ENCODE results near the gene NINL. TPM values are rescaled to one million over a fixed set of nuclear protein-coding genes. Genes with fewer than 3 reads are reported as not detected.

Gene NINL
- total RNA-seq, 1 donor from 2014 or later: 95.5 TPM

- Mint-ChIP-seq H3K9me3 (ENCODE audit: unreplicated experiment) (no peaks in the 10 kb centered on the region), H3K27me3 (ENCODE audit: unreplicated experiment) (peaks cover 3% of the 10 kb centered on the region), H3K4me3 (ENCODE audit: unreplicated experiment) (peak overlapping the region; percentile 93), H3K27ac (ENCODE audit: unreplicated experiment) (peak overlapping the region; percentile 91), H3K4me1 (ENCODE audit: unreplicated experiment) (peaks cover 32% of the 10 kb centered on the region), H3K36me3 (ENCODE audit: low read depth, unreplicated experiment) (peaks cover 8% of the 10 kb centered on the region)
- TF ChIP-seq, protein P1, sequence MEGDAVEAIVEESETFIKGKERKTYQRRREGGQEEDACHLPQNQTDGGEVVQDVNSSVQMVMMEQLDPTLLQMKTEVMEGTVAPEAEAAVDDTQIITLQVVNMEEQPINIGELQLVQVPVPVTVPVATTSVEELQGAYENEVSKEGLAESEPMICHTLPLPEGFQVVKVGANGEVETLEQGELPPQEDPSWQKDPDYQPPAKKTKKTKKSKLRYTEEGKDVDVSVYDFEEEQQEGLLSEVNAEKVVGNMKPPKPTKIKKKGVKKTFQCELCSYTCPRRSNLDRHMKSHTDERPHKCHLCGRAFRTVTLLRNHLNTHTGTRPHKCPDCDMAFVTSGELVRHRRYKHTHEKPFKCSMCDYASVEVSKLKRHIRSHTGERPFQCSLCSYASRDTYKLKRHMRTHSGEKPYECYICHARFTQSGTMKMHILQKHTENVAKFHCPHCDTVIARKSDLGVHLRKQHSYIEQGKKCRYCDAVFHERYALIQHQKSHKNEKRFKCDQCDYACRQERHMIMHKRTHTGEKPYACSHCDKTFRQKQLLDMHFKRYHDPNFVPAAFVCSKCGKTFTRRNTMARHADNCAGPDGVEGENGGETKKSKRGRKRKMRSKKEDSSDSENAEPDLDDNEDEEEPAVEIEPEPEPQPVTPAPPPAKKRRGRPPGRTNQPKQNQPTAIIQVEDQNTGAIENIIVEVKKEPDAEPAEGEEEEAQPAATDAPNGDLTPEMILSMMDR (IDR thresholded peaks at IDR 0.05; ENCODE audit: unreplicated experiment): no peak
- DNase-seq (ENCODE audit: low spot score): no peak
Measured at GRCh38 chr20:25624500-25624939, 39.2 kb upstream of the NINL start.

DNA sequence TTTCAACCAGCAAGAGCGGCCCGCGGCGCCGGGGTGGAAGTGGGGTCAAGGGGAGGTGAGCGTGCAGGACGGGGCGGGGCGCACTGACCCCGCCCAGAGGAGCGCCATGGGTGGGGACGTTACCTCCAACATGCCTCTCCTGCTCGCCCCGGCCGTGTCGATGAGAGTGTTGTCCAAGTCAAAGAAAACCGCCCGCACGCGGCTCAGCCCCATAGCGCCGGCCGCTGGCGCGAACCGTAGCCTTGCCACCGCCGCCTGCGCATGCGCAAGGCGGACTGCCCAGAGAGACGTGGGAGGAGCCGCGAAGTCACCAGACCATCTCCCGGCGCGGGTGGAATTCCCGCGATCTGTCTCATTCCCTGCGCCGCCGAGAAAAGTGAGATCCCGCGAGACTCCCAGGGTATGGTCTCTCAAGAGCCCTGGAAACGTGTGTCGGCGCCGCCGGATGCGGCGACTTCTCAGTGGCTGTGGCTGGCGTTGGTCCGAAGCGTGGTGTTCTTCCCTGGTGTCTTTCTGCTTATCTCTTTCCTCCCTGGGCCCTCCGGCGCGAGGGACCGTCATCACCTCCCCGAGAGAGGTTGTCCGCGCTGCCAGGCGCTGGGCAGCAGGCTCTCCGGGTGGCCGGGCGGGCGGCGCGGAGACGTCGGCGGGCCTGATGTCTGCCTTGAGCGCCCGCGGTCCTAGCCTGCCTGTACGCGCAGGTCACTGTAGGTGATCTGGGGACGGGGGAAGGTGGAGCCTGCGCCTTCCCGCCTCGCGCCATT is 38.6 kb upstream of the NINL start, which contains the start of gene NANP:
Gene NANP (minus strand): TSS at position 279 of the 764 bp plus-strand sequence. CDS start 66 bp downstream, at position 213.
- H3K27me3 Mint-ChIP-seq (ENCODE audit: unreplicated experiment): peaks cover 3% of the 10 kb centered on the region
- H3K9me3 Mint-ChIP-seq (ENCODE audit: unreplicated experiment): no peaks in the 10 kb centered on the region
- peaks cover 8% of the 10 kb centered on the region for H3K36me3 Mint-ChIP-seq (ENCODE audit: low read depth, unreplicated experiment)
- TF ChIP-seq, protein P1 (IDR thresholded peaks at IDR 0.05; ENCODE audit: unreplicated experiment): no peak
- H3K27ac Mint-ChIP-seq (ENCODE audit: unreplicated experiment): peak within 1 kb of the TSS; percentile 91
- DNase-seq (ENCODE audit: low spot score): peak; percentile 96
- peak within 1 kb of the TSS; percentile 93 for H3K4me3 Mint-ChIP-seq (ENCODE audit: unreplicated experiment)
- H3K4me1 Mint-ChIP-seq (ENCODE audit: unreplicated experiment): peaks cover 38% of the 10 kb centered on the region

GRCh38 chr20:25623225-25623735 is 37.9 kb upstream of the NINL start:
- DNase-seq (ENCODE audit: low spot score): peak; percentile 44
- Mint-ChIP-seq H3K9me3 (ENCODE audit: unreplicated experiment) (no peaks in the 10 kb centered on the region), H3K4me3 (ENCODE audit: unreplicated experiment) (peak overlapping the region; percentile 93), H3K4me1 (ENCODE audit: unreplicated experiment) (peaks cover 45% of the 10 kb centered on the region), H3K27me3 (ENCODE audit: unreplicated experiment) (peaks cover 3% of the 10 kb centered on the region), H3K36me3 (ENCODE audit: low read depth, unreplicated experiment) (peaks cover 8% of the 10 kb centered on the region), H3K27ac (ENCODE audit: unreplicated experiment) (no peak overlapping the region)
- TF ChIP-seq, protein P1 (IDR thresholded peaks at IDR 0.05; ENCODE audit: unreplicated experiment): no peak

DNA sequence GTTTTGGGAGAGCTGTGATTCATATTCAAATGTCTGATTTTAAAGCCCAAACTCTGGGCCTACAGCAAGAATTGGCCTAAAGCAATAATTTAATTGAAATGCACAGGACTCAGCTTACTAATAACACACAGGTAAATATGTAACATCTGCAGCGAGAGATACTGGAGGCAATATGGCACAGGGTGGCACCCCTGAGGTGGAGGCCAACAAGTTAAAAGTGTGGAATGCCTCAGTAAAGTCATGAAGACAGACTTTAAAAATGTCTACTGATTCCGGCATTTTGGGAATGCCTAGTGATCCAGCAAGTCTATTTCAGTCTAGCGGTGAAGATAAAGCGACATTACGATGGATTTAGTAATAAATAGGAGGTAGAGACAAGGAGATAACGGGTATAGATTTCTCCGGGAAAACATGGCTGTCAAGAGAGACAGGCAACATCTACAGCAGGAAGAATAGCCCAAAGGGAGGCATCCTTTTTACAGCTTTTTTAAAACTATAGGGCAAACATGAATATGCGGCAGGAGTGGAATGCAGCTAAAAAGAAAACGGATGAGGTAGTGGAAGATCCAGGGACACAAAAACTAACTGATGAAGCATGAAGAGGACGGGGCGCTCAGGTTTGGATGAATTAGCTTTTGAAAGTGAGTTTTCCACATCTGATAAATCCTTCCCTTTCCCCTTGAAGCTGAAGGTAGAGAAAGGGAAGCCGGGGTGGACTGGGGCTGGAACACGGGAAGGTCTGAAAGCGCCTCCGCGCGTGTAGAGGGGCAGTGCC is 37.3 kb upstream of the NINL start:
- TF ChIP-seq, protein P1 (IDR thresholded peaks at IDR 0.05; ENCODE audit: unreplicated experiment): no peak
- H3K9me3 Mint-ChIP-seq (ENCODE audit: unreplicated experiment): no peaks in the 10 kb centered on the region

More for the DNA sequence above, 37.3 kb upstream of the NINL start:
- Mint-ChIP-seq H3K4me1 (ENCODE audit: unreplicated experiment) (peaks cover 48% of the 10 kb centered on the region), H3K4me3 (ENCODE audit: unreplicated experiment) (peak overlapping the region; percentile 93), H3K27me3 (ENCODE audit: unreplicated experiment) (peaks cover 4% of the 10 kb centered on the region), H3K27ac (ENCODE audit: unreplicated experiment) (peak overlapping the region; percentile 65), H3K36me3 (ENCODE audit: low read depth, unreplicated experiment) (peaks cover 4% of the 10 kb centered on the region)
- no peak for DNase-seq (ENCODE audit: low spot score)

All from endothelial cell (in vitro differentiated cells).